RWPE1 (cell line): Measurements from ENCODE around the gene ZNF804A.

Source experiments
- CTCF ChIA-PET: fragments of 350-600 bp; sonication (Branson Sonifier 250); formaldehyde crosslinking; extraction: SDS; loops from one replicate; lab custom pipeline; 2021; lab: Yijun Ruan, JAX
- POLR2A ChIA-PET: fragments of 400-600 bp; formaldehyde crosslinking; extraction: SDS; loops from one replicate; lab custom pipeline; 2020; ENCODE audit warnings: antibody characterized with exemption; ENCODE audit not compliant: low non-redundant PET; lab: Yijun Ruan, JAX
- DNase-seq: peaks from one replicate; pipeline ENCODE4 v3.0.0; 2012; ENCODE audit warnings: low spot score
- H3K27ac ChIP-seq: fragments of 450-650 bp; 2 replicates; pipeline ENCODE4 v1.5.1; 2017
- CTCF ChIP-seq: fragments of 450-650 bp; conservative IDR thresholded peaks from 2 replicates; pipeline ENCODE4 v1.5.1; 2017; ENCODE audit warnings: low read depth, mild to moderate bottlenecking

The ZNF804A gene

GRCh38 chr2:184799379-184799778, 201.1 kb downstream of the ZNF804A start:
- ChIA-PET CTCF (no interaction called here), POLR2A (no interaction called here)
- TF ChIP-seq CTCF = no peak
- H3K27ac ChIP-seq = no peak overlapping the region
- no peak for DNase-seq

GRCh38 chr2:184814421-184814820, 216.1 kb downstream of the ZNF804A start:
- no peak for DNase-seq
- POLR2A ChIA-PET = no interaction called here
- CTCF ChIA-PET = no interaction called here
- no peak for TF ChIP-seq CTCF
- no peak overlapping the region for H3K27ac ChIP-seq

- ChIA-PET CTCF (no interaction called here), POLR2A (no interaction called here)
- no peak overlapping the region for H3K27ac ChIP-seq
- no peak for TF ChIP-seq CTCF
- DNase-seq = no peak
Observed at GRCh38 chr2:184815824-184816223, 217.5 kb downstream of the ZNF804A start.

GRCh38 chr2:184824597-184824996, 226.3 kb downstream of the ZNF804A start:
- ChIA-PET POLR2A (no interaction called here), CTCF (no interaction called here)
- no peak overlapping the region for H3K27ac ChIP-seq
- TF ChIP-seq CTCF = no peak
- no peak for DNase-seq

DNA sequence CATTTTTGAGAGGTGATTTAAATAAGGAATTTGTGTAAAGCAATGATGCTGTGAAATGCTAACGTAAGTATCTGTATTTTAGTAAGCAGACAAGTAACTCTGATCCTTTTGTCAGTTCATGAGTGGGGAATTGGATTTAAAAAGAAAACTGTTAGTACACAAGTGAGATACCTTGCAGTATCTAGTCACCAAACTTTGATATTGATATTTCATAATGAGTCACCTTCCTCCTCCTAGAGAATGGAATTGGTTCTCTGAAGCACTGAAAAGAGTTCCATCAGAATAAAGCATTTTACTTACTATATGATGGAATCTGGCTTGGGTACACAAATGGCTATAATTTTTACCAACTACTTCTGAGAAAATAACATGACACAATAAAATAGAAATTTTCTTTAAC, 232.2 kb downstream of the ZNF804A start:
- ChIA-PET CTCF (no interaction called here), POLR2A (no interaction called here)
- TF ChIP-seq CTCF = no peak
- H3K27ac ChIP-seq = no peak overlapping the region
- no peak for DNase-seq

DNA sequence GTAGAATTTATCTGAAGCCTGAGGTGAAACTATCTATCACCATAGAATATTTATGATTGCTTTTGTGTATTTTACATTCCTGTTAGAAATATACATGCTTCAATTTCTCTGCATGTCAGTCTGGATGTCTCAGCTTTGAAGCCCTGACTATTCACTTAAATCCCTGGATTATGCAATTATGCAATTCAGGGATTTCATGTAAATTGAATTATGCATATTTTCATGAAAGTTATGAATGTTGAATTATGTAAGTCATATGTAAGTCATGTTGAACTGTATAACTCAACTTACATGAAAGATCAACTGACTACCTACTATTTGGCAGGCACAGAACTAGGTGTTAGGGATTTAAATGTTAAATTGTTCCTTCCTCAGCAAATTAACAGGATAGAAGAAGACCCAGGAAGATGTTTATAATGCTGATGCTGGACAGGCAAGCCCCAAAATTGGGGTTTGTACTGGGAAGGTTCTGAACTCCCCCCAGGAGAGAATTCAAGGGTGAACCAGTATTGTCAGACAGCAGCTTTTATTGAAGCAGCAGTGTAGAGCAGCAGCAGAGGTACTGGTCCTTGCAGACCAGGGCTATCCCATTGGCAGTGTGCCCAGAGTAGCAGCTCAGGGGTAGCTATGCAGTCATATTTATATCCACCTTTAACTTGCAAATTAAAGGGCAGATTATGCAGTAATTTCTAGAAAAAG, 236.5 kb downstream of the ZNF804A start:
- POLR2A ChIA-PET = no interaction called here
- TF ChIP-seq CTCF = no peak
- H3K27ac ChIP-seq = no peak overlapping the region
- CTCF ChIA-PET = interaction anchor here (0.6 kb wide), 1 partner anchor 887 kb away, joined by 3 read pairs; no protein-coding TSS in a partner anchor
- DNase-seq = no peak
